ENCODE measurements around the gene MORF4L2.

DNA sequence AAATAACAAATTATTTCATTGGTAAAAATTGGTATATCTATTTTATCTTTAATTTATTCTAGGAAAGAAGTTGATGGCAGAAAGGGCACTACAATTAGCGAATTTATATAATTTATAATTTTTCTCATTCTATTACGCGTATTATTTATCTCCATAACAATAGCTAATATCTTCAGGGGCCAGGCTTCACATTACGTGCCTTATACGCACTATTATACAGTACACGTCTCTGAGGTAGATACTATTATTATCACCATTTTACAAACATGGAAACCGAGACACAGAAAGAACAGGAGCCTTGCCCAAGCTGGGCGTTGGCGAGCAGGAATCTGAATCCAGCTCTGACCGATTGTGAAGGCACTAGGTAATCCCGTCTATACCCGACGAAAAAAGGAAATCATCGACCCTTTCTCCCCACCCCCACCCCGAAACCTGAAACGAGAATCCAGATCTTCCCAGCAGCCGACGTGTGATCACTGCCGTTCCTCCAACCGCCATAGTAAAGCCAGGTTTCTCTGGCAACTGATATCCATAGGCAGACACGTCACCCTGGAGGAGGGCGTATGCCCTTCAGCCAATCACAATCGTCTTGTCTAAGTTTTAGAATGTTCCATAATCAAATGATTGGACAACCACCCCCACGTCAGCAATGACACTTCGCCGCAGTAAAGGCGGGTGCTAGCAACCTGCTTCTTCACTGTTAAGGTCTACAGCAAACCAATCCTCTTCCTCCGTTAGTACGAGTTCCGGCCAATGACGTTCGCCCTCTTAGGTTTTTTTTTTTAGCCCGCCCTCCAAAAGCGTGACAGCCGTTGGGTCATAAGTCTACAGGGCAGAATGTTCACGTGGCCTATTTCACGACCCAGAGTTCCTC, at the start of gene MORF4L2:
- TF ChIP-seq EZH2phosphoT487 (IDR thresholded peaks at IDR 0.05; ENCODE audit: insufficient read depth, low read depth) (no peak), EZH2 (IDR thresholded peaks at IDR 0.05; ENCODE audit: insufficient read depth, poor library complexity, severe bottlenecking) (no peak)

All from GM23248 (cell line).